GM12878 (cell line): ENCODE results near the gene ZNF416. TPM values are rescaled to one million over a fixed set of nuclear protein-coding genes. Genes with fewer than 3 reads are reported as not detected.

Experiments
- ATAC-seq: fragments of 200-7000 bp; cut with Tn5 transposase; 3 replicates; pipeline ENCODE4 v1.9.1; 2020; ENCODE audit warnings: mild to moderate bottlenecking, moderate library complexity
- BruUV-seq: library from RNA; stranded (reverse); fragments of 400-500 nt; replicated peaks from 2 replicates; lab custom pipeline; 2021; lab: Mats Ljungman, UMichigan
- CTCF ChIA-PET: fragments of 300-600 bp; sonication (Branson Sonifier 250); formaldehyde crosslinking; extraction: SDS; loops from one replicate; lab custom pipeline; 2021; ENCODE audit warnings: inconsistent platforms; lab: Yijun Ruan, JAX
- POLR2A ChIA-PET: fragments of 350-600 bp; formaldehyde crosslinking; extraction: SDS; loops from one replicate; lab custom pipeline; 2021; ENCODE audit warnings: inconsistent platforms; lab: Charles Lee
- RAD21 ChIA-PET: fragments of 300-600 bp; sonication (Branson Sonifier 250); formaldehyde crosslinking; loops from one replicate; lab custom pipeline; 2023; ENCODE audit warnings: antibody characterized with exemption; ENCODE audit not compliant: unreplicated experiment; lab: Charles Lee
- SMC1A ChIA-PET: fragments of 300-600 bp; sonication (Branson Sonifier 250); formaldehyde crosslinking; loops from one replicate; lab custom pipeline; 2023; ENCODE audit not compliant: unreplicated experiment, uncharacterized antibody; lab: Charles Lee
- DNase-seq: peaks from one replicate; pipeline ENCODE4 v3.0.0-alpha.2; 2011; ENCODE audit warnings: low read depth, low spot score
- FAIRE-seq: peaks from 3 replicates; lab custom pipeline; 2011; peaks lifted over from hg19 to GRCh38; lab: Jason Lieb, UNC
- H2AFZ ChIP-seq: 2 replicates; pipeline ENCODE4 v1.6.0; 2011; ENCODE audit warnings: low read depth, low read length, control low read depth; ENCODE audit not compliant: control insufficient read depth
- H3K27ac ChIP-seq: 2 replicates; pipeline ENCODE4 v1.5.1; 2011; ENCODE audit warnings: control low read depth; ENCODE audit not compliant: control insufficient read depth, insufficient read depth
- H3K27me3 ChIP-seq, 2 experiments: replicated peaks in 1 of 2; 2 replicates each; pipeline versions ENCODE4 v1.6.0 to v1.6.1; 2011; ENCODE audit warnings: low read length in 1 of 2; ENCODE audit not compliant: control insufficient read depth in 2 of 2, insufficient read depth in 2 of 2
- H3K36me3 ChIP-seq, 2 experiments: 2 replicates each; pipeline ENCODE4 v1.5.1; 2011; ENCODE audit warnings: low read length in 1 of 2; ENCODE audit not compliant: control insufficient read depth in 2 of 2, insufficient read depth in 2 of 2
- H3K4me1 ChIP-seq: 2 replicates; pipeline ENCODE4 v1.6.1; 2011; ENCODE audit warnings: mild to moderate bottlenecking, low read length, moderate library complexity, mixed read lengths; ENCODE audit not compliant: control insufficient read depth, insufficient read depth
- H3K4me2 ChIP-seq: 2 replicates; pipeline ENCODE4 v1.6.0; 2011; ENCODE audit warnings: control low read depth; ENCODE audit not compliant: control insufficient read depth, insufficient read depth
- H3K4me3 ChIP-seq: fragments of 200-600 bp; sonication (generic); 2 replicates; pipeline ENCODE4 v1.5.1; 2016
- H3K79me2 ChIP-seq: 2 replicates; pipeline ENCODE4 v1.6.0; 2011; ENCODE audit warnings: low read length; ENCODE audit not compliant: control insufficient read depth, insufficient read depth
- H3K9ac ChIP-seq: 2 replicates; pipeline ENCODE4 v1.8.0; 2011; ENCODE audit warnings: low read length, control low read depth, mixed read lengths; ENCODE audit not compliant: control insufficient read depth, insufficient read depth
- H3K9me3 ChIP-seq: replicated peaks from 3 replicates; pipeline ENCODE4 v1.5.1; 2011; ENCODE audit warnings: mild to moderate bottlenecking, low read length; ENCODE audit not compliant: control insufficient read depth, insufficient read depth
- H4K20me1 ChIP-seq: 2 replicates; pipeline ENCODE4 v1.6.0; 2011; ENCODE audit not compliant: control insufficient read depth, insufficient read depth
- CBX5 ChIP-seq: sonication (generic); IDR thresholded peaks from 2 replicates; pipeline ENCODE4 v1.6.1; 2016; ENCODE audit warnings: low read depth, moderate library complexity, mild to moderate bottlenecking, inconsistent platforms
- HCFC1 ChIP-seq: fragments of 150-350 bp; IDR thresholded peaks from 2 replicates; pipeline ENCODE4 v1.6.1; 2014; ENCODE audit warnings: low read length
- LARP7 ChIP-seq: fragments of 450-650 bp; IDR thresholded peaks from 2 replicates; pipeline ENCODE4 v1.6.1; 2017; ENCODE audit warnings: mild to moderate bottlenecking
- MXI1 ChIP-seq: fragments of 150-350 bp; IDR thresholded peaks from 2 replicates; pipeline ENCODE4 v1.6.1; 2011; ENCODE audit warnings: low read depth, mild to moderate bottlenecking, inconsistent platforms, low read length, improper control_type of control experiment
- SP1 ChIP-seq: IDR thresholded peaks from one replicate; pipeline ENCODE4 v1.6.1; 2011; ENCODE audit warnings: low read depth, low read length
- YY1 ChIP-seq: IDR thresholded peaks from 2 replicates; pipeline ENCODE4 v1.6.1; 2011; ENCODE audit warnings: low read depth, mild to moderate bottlenecking, low read length
- WGBS: methylation state at CpG from one replicate; pipeline ENCODE4 v1.1.6; 2016; ENCODE audit warnings: low lambda C conversion rate; ENCODE audit not compliant: insufficient replicate concordance, insufficient coverage; ENCODE audit errors: missing lambda C conversion rate; 5-methylcytosine and 5-hydroxymethylcytosine counted together
- in situ Hi-C: fragments of 300-500 bp; cut with MboI; formaldehyde crosslinking; loops from 9 replicates; pipeline ENCODE4 v1.14.3; 2018; ENCODE audit warnings: mixed read lengths
- intact Hi-C: fragments of 100-400 bp; cut with micrococcal nuclease; formaldehyde crosslinking; loops from one replicate; pipeline ENCODE4 v1.14.2; 2022; ENCODE audit not compliant: unreplicated experiment
- polyA plus RNA-seq, 11 experiments: library from polyadenylated mRNA; depleted of rRNA in 4 of 11; unstranded in 6 of 11; stranded (reverse) in 5 of 11; fragments of >200 nt; fragmentation: Nextera tagmentation in 4 of 11; fragmentation: Illumina TruSeq in 1 of 11; extraction: Ambion mirVana in 4 of 11; extraction: Trizol in 1 of 11; gene quantifications; 1 replicate in 1 of 11; 2 replicates in 10 of 11; pipeline versions ENCODE4 v1.2.1 to v1.2.3, GENCODE V29; 2011 to 2016; ENCODE audit warnings: inconsistent platforms in 2 of 11, missing spikeins in 2 of 11, low read depth in 1 of 11
- total RNA-seq, 4 experiments: library from RNA; depleted of rRNA in 3 of 4; stranded (reverse); fragments of >200 nt in 3 of 4; fragmentation: Illumina TruSeq in 1 of 4; extraction: Trizol in 1 of 4; gene quantifications; 2 replicates each; pipeline versions ENCODE4 v1.2.1 to v1.2.3, GENCODE V29; 2013 to 2021
- TF ChIP-seq, protein P1 (sequence below): fragments of 150-350 bp; IDR thresholded peaks from 2 replicates; pipeline ENCODE4 v1.6.1; 2016; ENCODE audit warnings: low read depth, low read length
- TF ChIP-seq, protein P2 (sequence below): IDR thresholded peaks from 2 replicates; pipeline ENCODE4 v1.6.1; 2011; ENCODE audit warnings: borderline replicate concordance, low read depth, mild to moderate bottlenecking, moderate library complexity, mixed read lengths, low read length; ENCODE audit not compliant: insufficient read depth; ENCODE audit errors: extremely low read length

The ZNF416 gene
- total and polyA plus RNA-seq, 10 of the 15 experiments (the other 5 are each of a cell fraction or from before 2014, with no cell fraction given), result 1.2 to 5.4 (median 4.7) TPM

DNA sequence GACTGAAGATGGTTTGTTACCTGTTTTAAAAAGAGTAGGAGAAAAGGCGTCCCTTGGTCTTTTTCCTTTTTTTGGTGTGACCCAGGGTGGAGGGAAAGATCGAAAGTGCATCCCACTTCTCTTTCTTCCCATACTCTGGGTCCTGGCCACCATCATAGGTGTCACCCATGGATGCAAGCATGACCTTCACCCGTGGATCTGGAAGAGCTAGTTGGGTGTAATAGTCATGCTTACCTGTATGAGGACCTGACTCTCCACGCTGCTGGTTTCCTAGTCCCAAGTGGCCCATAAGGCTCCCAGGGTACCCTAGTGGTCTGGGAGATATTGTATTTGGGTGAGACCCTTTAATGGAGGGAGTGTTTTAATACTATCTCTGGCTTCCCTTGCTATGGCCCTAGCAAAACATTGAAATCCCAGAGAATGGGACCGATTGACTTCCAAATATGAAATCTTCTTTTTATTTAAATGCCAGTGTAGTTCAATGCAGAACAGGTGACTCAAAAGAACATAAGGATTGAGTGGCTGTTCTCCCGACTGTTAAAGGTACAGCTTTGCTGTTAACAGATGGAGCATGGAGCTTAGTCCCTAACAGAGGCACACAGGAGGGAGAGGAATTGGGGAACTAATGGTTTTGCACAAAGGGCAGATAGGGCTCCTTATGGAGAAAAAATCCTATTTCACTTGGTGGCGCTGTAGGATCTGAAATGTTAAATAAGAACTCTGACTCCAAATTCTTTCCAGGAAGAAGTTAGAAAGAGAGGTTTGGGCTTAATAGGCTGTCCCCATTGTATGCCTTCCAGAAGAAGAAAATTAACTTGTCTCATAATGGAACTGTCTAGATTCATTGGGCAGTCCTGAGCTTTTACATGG, 12.1 kb downstream of the ZNF416 start:
- H3K4me1 ChIP-seq, result no peaks in the 10 kb centered on the region
- TF ChIP-seq HCFC1 (no peak), YY1 (peak; percentile 68; the same call in 1 of the 2 replicates), CBX5 (peak; percentile 100), LARP7 (no peak), SP1 (peak; percentile 38), MXI1 (no peak)
- TF ChIP-seq, protein P1, sequence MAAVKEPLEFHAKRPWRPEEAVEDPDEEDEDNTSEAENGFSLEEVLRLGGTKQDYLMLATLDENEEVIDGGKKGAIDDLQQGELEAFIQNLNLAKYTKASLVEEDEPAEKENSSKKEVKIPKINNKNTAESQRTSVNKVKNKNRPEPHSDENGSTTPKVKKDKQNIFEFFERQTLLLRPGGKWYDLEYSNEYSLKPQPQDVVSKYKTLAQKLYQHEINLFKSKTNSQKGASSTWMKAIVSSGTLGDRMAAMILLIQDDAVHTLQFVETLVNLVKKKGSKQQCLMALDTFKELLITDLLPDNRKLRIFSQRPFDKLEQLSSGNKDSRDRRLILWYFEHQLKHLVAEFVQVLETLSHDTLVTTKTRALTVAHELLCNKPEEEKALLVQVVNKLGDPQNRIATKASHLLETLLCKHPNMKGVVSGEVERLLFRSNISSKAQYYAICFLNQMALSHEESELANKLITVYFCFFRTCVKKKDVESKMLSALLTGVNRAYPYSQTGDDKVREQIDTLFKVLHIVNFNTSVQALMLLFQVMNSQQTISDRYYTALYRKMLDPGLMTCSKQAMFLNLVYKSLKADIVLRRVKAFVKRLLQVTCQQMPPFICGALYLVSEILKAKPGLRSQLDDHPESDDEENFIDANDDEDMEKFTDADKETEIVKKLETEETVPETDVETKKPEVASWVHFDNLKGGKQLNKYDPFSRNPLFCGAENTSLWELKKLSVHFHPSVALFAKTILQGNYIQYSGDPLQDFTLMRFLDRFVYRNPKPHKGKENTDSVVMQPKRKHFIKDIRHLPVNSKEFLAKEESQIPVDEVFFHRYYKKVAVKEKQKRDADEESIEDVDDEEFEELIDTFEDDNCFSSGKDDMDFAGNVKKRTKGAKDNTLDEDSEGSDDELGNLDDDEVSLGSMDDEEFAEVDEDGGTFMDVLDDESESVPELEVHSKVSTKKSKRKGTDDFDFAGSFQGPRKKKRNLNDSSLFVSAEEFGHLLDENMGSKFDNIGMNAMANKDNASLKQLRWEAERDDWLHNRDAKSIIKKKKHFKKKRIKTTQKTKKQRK, result no peak
- TF ChIP-seq, protein P2, sequence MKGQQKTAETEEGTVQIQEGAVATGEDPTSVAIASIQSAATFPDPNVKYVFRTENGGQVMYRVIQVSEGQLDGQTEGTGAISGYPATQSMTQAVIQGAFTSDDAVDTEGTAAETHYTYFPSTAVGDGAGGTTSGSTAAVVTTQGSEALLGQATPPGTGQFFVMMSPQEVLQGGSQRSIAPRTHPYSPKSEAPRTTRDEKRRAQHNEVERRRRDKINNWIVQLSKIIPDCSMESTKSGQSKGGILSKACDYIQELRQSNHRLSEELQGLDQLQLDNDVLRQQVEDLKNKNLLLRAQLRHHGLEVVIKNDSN, result peak; percentile 6
- TF ChIP-seq, all 136 proteins: peak for 4
- ChIA-PET CTCF (no interaction called here), SMC1A (no interaction called here), POLR2A (no interaction called here), RAD21 (no interaction called here)
- Histone ChIP-seq H3K4me3 (no peak overlapping the region), H2AFZ (no peak overlapping the region), H3K9ac (no peak overlapping the region), H3K79me2 (no peaks in the 10 kb centered on the region), H3K36me3 (no peaks in the 10 kb centered on the region), H3K27me3 (no peaks in the 10 kb centered on the region), H3K27ac (no peak overlapping the region), H3K9me3 (peaks cover 32% of the 10 kb centered on the region; the same call in 2 of the 3 replicates), H4K20me1 (no peaks in the 10 kb centered on the region), H3K4me2 (no peak overlapping the region)
- DNase-seq (no peak), FAIRE-seq (no peak), ATAC-seq (no peak)
- BruUV-seq, result no TSS peak
- WGBS, result 36% methylated on average over 7 of the region's 7 CpGs
- in situ Hi-C loops, result no loop called here
- intact Hi-C loops, result no loop called here
